ENCODE results near the gene SAA1. TPM values are rescaled to one million over a fixed set of nuclear protein-coding genes. Genes with fewer than 3 reads are reported as not detected.

The SAA1 gene
- total RNA-seq, 1 experiment from 2014 or later: 7.9 TPM

- intact Hi-C loops (cut with micrococcal nuclease; ENCODE audit: unreplicated experiment): no loop called here
- Histone ChIP-seq H3K9me3 (ENCODE audit: control insufficient read depth, insufficient read depth, low read depth, low read length) (no peaks in the 10 kb centered on the region), H3K4me3 (ENCODE audit: low read depth in 2 of 2, low read length in 2 of 2) (no peak overlapping the region), H3K27ac (ENCODE audit: low read length) (no peak overlapping the region), H3K36me3 (ENCODE audit: control insufficient read depth, insufficient read depth, low read length) (no peaks in the 10 kb centered on the region), H3K4me1 (ENCODE audit: control insufficient read depth, insufficient read depth, low read length) (no peaks in the 10 kb centered on the region), H3K27me3 (ENCODE audit: control insufficient read depth, insufficient read depth, low read length) (peaks cover 5% of the 10 kb centered on the region; the same call in 1 of the 2 replicates)
- TF ChIP-seq POLR2AphosphoS5 (IDR thresholded peaks at IDR 0.05; ENCODE audit: low read depth, low read length) (no peak), SIN3A (IDR thresholded peaks at IDR 0.05; ENCODE audit: borderline replicate concordance, insufficient read depth, low read depth, low read length) (no peak), CTCF (IDR thresholded peaks at IDR 0.05) (no peak), TCF7L2 (IDR thresholded peaks at IDR 0.05; ENCODE audit: low read depth, low read length) (no peak), REST (IDR thresholded peaks at IDR 0.05; ENCODE audit: insufficient read depth in 1 of 2, low read depth in 2 of 2, low read length in 1 of 2) (no peak)
- BruUV-seq (replicated peaks): no TSS peak
- no peak for DNase-seq (ENCODE audit: low read depth, low spot score)
- POLR2A ChIA-PET: no interaction called here
- in situ Hi-C loops (cut with HindIII; ENCODE audit: low pct_unique_long_range_greater_than_20kb, low sequenced_read_pairs): no loop called here
- no peak for ATAC-seq
- CTCF ChIA-PET: no interaction called here
Measured at GRCh38 chr11:18230859-18231258, 35.2 kb upstream of the SAA1 start.

GRCh38 chr11:18233912-18234311 is 32.2 kb upstream of the SAA1 start:
- no peaks in the 10 kb centered on the region for H3K9me3 ChIP-seq (ENCODE audit: control insufficient read depth, insufficient read depth, low read depth, low read length)
- DNase-seq (ENCODE audit: low read depth, low spot score) (no peak), ATAC-seq (no peak)
- ChIA-PET POLR2A (no interaction called here), CTCF (no interaction called here)
- no peaks in the 10 kb centered on the region for H3K36me3 ChIP-seq (ENCODE audit: control insufficient read depth, insufficient read depth, low read length)
- H3K4me1 ChIP-seq (ENCODE audit: control insufficient read depth, insufficient read depth, low read length): no peaks in the 10 kb centered on the region
- no TSS peak for BruUV-seq (replicated peaks)
- intact Hi-C loops (cut with micrococcal nuclease; ENCODE audit: unreplicated experiment): no loop called here
- no peak for TF ChIP-seq POLR2AphosphoS5 (IDR thresholded peaks at IDR 0.05; ENCODE audit: low read depth, low read length)
- no peak for TF ChIP-seq TCF7L2 (IDR thresholded peaks at IDR 0.05; ENCODE audit: low read depth, low read length)
- no peak for TF ChIP-seq SIN3A (IDR thresholded peaks at IDR 0.05; ENCODE audit: borderline replicate concordance, insufficient read depth, low read depth, low read length)
- no peak for TF ChIP-seq CTCF (IDR thresholded peaks at IDR 0.05)
- TF ChIP-seq REST (IDR thresholded peaks at IDR 0.05; ENCODE audit: insufficient read depth in 1 of 2, low read depth in 2 of 2, low read length in 1 of 2): no peak
- no peak overlapping the region for H3K4me3 ChIP-seq (ENCODE audit: low read depth in 2 of 2, low read length in 2 of 2)
- peaks cover 12% of the 10 kb centered on the region; the same call in 1 of the 2 replicates for H3K27me3 ChIP-seq (ENCODE audit: control insufficient read depth, insufficient read depth, low read length)
- no peak overlapping the region for H3K27ac ChIP-seq (ENCODE audit: low read length)
- in situ Hi-C loops (cut with HindIII; ENCODE audit: low pct_unique_long_range_greater_than_20kb, low sequenced_read_pairs): no loop called here
